ENCODE measurements around the gene KDM3A.

The KDM3A gene

DNA sequence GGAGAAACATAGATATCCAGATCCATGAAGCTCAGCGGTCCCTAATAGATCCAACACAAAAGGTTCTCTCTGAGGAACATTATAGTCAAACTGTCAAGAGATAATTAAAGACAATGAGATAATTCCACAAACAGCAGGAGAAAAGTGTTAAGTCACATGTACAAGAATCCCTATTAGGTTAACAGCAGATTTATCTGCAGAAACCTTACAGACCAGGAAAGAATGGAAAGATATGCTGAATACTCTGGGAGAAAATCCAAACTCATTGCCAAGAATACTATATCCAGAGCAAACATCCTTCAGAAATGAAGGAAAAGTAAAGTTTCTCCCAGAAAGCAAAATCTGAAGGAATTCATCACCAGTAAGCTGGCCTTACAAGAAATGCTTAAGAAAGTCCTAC, 10.8 kb upstream of the KDM3A start:
- DNase-seq (ENCODE audit: low read depth, low spot score), result no peak

DNA sequence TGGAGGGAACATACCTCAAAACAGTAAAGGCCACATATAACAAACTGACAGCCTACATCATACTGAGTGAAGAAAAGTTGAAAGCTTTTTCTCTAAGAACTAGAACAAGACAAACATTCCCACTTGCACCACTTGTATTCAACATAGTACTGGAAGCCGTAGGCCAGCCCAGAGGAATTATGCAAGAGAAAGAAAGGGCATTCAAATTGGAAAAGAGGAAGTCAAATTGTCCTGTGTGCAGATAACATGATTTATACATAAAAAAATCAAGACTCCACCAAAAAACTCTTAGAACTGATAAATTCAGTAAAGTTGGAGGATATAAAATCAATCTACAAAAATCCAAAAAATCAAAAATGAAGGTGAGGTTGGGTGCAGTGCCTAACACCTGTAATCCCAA, 8.0 kb upstream of the KDM3A start:
- DNase-seq (ENCODE audit: low read depth, low spot score), result no peak

DNA sequence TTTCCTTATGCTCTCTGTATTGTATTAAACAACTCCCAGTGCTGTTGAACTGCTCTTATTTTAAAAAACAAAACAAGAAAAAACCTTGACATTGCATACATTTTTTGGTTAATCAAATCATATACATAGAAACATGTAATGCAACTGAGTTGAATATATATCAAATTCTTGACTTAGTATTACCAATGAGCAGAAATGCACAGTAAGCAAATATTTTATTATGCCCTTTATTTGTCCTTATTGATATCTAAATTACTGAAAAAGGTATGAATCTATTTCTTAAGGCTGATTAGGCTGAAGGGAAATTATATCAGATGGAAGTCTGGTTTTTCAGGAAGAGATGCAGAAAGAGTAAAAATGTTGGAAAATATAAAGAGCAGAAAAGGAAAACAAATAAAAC, 6.9 kb upstream of the KDM3A start:
- DNase-seq (ENCODE audit: low read depth, low spot score), result no peak

DNA sequence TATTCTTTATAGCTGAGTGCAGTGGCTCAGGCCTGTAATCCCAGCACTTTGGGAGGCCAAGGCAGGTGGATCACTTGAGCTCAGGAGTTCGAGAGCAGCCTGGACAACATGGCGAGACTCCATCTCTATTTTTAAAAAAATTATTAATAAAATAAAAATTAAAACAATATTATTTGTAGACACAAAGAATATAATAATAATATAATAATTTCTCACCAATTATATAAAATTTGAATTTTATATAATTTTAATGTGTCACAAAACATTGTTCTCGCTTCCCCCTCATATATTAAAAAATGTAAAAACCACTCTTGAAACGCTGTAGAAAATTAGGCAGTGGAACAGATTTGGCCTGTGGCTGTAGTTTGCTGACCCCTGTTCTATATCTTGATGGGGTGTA, 5.6 kb upstream of the KDM3A start:
- no peak for DNase-seq (ENCODE audit: low read depth, low spot score)

DNA sequence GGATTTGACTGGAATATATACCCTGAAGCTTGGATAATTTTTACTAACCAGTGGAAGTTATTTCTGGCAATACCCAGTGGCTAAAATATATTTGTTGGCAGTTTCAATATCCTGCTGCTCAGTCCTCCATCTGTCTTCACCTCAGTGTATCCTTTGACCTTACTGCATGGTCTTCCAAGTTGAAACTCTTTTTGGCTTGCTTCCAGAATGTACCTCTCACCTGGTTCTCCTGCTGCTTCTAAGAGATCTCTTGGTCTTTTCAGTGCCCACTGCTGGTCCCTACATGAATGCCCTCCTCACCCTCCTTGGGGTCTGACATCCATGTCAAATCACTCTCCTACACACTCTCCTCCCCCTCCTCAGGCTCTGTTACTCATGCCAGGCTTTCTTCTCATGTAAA, 4.8 kb upstream of the KDM3A start:
- no peak for DNase-seq (ENCODE audit: low read depth, low spot score)

DNA sequence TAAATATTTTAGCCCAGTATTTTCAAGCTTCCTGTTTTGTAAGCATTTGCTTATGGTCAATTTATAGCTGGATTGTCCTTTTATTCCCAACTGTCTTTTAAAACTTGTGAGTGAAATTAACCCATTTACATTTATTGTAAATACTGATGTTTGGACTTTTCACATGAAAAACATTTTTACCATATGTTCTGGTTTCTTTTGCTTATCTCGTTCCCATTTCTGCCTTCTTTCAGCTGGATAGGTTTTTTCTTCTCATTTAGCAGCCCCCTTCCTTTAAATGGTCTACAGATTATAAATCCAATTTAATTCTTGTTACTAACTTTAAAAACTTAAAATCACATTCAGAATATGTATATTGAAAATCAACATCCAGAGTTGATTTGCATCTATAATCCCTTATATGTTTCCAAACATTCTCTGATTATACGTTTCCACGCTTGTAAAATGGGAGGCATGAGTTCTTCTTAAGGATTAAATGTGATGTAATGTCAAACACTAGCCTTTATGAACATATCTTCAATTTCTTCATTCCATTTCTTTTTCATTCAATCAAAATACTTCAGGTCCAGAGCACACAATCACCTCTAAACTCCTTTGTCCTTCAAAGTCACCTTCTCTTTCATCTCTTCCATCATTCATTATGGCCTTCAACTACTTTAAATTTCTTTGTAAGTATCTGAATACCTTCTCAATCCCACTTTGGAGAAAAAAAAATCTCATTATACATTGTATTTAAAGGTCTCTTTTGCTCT, 1.1 kb upstream of the KDM3A start:
- DNase-seq (ENCODE audit: low read depth, low spot score), result no peak

DNA sequence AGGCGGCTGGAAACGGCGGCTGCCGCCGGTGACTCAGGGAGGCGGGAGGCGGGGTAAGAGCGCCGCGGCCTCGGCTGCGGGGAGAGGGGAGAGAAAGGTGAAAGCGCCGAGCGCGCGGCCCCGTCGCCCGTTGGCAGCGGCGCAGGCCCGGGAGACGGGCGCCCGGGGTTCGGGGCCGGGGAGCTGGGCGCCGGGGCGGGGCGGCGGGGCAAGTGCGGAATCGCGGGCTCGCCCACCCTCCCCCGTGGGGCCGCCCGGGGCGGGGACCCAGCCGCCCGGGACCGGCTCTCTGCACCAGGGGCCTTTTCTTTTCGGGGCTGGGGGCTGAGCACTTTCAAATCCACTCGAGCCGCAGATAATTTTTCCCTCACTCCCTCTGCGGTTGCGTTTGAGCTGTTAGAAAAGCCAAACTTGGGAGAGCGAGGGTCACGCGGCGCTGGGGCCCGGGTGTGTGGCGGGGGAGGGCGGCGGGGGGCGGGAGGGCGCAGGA, 266 bp downstream of the KDM3A start:
- DNase-seq (ENCODE audit: low read depth, low spot score), result no peak

DNA sequence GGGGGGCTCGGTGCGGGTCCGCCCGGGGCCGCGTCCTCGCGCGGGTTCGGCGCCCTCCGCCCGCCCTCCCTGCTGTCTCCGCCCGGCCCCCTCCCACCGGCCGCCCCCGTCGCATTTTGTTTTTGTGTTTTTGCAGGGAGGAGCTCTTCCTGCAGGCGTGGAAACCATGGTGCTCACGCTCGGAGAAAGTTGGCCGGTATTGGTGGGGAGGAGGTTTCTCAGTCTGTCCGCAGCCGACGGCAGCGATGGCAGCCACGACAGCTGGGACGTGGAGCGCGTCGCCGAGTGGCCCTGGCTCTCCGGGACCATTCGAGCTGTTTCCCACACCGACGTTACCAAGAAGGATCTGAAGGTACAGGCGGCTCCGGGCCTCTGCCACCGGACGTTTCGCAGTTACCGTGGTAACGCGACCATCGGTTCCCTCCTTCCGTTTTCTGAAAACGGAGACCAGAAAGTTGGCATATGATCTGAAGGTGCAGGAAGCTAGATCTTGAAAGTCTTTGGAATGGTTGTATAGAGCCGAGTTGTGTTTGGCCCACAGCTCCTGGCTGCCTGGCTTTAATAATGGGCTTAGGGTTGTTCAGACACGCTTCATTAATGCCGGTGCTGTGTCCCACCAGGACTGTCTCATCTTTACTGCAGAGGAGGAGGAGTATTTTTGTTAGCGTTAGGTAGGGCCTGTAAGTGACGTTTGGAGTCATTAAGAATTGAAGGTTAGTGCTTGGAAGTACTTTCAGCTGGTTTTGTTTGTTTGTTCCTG, 891 bp downstream of the KDM3A start:
- DNase-seq (ENCODE audit: low read depth, low spot score), result peak; percentile 26

DNA sequence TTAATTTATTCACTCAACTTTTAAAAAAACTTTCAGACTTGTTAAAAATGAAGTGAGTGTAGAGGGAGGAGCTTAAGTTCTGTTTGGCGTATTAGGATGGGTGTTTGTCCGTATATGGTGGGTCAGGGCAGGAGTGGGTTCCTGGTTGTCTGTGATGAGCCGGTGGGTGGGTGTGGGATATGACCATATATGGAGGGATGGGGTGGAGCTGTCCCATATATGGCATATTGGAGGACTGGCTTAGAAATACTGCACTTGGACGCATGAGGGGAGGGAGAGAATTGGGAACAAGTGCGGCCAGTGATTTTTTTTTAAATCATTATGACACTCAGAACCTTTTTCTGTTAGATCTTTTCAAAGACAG, 1.5 kb downstream of the KDM3A start:
- DNase-seq (ENCODE audit: low read depth, low spot score), result peak; percentile 47

DNA sequence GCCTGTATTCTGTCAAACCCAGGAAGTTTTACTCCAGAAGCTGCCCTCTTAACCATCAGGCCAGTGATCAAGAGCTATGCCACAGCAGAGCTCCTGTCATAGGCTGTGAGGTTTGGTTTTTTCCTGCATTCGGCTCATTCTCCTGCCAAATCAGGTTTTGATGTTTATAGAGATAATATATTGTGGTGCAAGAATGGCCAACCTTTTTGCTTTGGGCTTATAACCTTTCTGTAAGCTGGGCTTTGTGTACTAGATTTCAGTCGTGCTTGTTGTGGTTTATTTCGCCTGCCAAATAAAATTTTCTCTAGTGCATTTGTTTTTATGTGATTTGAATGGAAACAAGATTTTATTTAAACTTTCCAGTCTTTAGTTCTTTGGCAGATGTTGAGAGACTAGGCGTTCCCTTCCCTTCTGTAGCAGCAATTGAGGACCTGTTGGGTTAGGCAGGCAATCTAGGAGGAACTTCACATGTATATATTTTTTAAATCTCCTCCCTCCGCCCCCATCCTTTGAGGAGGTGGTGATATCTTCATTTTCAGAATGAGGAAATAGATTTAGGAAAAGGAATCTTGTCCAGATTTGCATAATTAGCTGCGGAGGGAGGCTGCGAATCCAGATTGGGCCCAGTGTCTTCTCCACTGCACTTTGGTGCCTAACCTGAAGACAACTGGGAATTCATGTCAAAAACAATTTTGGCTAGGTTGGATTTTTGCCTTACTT, 2.6 kb downstream of the KDM3A start:
- no peak for DNase-seq (ENCODE audit: low read depth, low spot score)

DNA sequence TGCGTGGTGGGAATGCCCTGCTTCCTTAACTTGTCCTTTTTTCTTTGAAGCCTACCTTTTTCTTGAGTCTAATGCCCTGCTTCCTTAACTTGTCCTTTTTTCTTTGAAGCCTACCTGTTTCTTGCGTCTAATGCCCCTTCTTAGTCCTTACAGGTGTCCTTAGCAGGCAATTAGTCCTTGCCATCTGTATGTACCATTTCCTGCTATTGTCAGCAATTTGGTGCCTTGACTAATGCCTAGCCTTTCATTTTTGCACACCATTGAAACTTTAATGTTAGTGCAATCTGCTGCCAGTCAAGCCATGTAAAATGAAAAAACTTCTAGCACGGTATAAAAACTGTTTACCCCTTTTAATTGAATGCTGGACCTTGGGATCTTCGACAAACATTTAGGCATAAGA, 4.3 kb downstream of the KDM3A start:
- DNase-seq (ENCODE audit: low read depth, low spot score), result no peak

DNA sequence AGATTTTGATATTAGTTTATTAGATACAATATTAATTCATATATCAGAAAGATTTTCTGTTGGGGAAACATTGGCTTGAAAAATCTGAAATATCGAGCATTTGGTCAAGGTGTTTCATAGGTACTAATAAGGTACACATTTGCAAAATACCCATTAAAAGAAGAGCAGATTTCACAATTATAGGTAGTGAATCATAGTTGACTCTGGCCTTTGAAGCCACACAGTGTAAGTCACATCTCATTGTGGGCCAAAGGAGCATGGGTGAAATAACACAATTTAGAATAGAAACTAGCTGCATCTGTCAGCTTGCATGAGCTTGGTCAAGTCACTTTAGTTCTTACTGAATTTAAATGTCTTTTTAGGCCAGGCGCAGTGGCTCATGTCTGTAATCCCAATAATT, 4.9 kb downstream of the KDM3A start:
- no peak for DNase-seq (ENCODE audit: low read depth, low spot score)

DNA sequence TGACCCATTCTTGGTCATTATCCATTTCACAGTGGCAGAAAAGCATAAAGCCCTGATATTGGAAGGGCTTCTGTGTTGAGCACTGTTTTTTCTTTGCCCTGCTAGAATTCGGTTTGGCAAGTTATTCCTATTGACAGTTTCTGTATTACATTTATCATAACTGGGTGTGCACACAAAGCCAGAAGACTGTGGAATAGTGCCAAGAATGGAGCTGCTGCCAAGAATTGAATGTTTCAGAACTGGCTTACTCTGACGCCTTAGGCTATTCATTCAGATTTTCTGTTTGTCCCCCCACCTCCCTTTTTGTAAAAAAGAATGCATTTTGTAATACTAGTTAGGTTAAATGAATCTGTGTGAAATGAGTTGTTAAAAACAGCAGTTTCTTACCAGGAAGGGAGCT, 12.7 kb downstream of the KDM3A start:
- no peak for DNase-seq (ENCODE audit: low read depth, low spot score)

DNA sequence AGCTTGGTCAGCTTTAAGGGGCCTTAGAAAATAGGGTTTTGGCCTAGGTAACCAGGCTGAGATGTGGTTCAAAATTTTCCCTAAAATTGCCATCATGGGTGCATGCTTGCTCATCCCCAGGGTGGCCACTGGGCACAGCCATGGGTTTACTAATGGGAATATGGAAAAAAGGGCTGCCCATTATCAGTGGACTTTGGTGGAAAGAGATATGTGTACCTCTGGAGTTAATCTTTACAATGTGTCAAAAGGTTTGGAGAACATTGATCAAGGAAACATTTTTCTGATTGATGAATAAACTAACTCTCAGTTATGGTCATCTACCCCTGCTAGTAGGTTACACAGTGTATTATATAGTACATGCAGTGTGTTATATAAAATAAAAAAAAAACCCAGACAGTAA, 13.1 kb downstream of the KDM3A start:
- no peak for DNase-seq (ENCODE audit: low read depth, low spot score)

DNA sequence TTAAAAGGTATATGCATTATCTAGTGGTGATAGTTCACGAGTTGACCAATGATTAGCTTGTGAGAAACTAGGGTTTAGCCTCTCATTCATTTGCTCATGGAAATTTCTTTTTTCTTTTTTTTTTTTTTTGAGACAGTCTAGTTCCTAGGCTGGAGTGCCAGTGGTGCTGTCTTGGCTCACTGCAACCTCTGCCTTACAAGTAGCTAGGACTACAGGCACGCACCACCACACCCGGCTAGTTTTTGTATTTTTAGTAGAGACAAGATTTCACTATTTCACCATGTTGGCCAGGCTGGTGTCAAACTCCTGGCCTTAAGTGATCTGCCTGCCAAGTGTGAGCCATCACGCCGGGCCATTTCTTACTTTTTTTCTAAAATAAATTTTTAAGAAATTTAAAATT, 14.0 kb downstream of the KDM3A start:
- no peak for DNase-seq (ENCODE audit: low read depth, low spot score)

DNA sequence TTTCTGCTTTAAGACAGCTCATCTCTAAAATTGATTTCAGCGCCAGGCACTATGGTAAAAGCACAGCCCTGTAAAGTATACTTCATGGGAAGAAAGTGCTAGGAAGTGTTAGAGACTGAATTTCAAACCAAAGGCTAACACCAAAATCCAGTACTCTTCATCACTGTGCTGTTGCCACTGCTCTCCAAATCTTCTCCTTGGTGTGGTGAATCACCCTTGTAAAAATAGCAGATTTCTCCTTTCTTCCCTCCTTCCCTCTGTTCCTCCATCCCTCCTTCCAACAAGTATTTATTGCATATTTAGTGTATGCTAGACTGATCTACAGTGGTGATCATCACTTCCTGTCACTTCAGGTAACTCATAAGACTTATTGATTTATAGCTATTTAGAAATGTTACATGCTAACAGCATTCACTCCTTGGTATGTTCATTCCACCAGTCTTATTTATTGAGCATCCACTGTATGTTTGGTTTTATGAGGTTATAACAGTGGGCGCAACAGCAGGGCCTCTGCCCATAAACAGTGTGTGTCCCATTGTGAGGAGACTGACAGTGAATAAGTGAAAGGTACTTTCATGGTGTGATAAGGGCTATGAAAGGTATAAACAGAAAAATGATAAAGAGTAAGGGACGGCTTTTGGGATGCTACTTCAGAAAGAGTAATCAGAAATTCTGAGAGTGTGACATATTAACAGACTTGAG, 20.0 kb downstream of the KDM3A start:
- DNase-seq (ENCODE audit: low read depth, low spot score), result no peak

DNA sequence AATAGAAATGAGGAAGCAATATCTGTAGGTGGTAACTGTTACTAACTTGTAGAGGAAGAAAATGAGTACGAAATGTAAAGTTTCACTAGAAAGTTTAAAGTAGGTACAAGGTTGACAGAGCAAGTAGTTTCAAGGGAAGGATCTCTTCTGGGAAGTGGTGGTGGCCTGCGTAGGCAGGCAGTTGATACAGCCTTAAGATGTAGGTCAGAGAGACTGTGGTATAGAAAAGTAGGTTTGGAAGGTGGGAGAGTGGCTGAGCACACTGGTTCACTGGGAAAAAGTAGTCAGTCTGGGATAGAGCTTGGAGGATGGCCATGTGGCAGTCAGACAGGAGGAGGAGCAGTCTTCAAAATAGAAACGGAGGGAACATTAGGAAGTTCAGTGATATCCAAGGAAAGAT, 23.5 kb downstream of the KDM3A start:
- no peak for DNase-seq (ENCODE audit: low read depth, low spot score)

DNA sequence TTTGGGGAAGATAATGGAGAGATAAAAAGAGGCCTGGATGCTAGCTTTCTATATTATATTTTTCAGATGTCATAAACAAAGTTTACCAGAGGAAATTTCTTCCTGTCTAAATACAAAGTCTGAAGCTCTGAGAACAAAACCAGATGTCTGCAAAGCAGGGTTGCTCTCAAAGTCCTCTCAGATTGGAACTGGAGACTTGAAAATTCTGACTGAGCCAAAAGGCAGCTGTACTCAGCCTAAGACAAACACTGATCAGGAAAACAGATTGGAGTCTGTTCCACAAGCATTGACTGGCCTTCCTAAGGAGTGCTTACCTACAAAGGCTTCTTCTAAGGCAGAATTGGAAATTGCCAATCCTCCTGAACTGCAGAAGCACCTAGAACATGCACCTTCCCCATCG, 25.1 kb downstream of the KDM3A start:
- DNase-seq (ENCODE audit: low read depth, low spot score), result no peak

DNA sequence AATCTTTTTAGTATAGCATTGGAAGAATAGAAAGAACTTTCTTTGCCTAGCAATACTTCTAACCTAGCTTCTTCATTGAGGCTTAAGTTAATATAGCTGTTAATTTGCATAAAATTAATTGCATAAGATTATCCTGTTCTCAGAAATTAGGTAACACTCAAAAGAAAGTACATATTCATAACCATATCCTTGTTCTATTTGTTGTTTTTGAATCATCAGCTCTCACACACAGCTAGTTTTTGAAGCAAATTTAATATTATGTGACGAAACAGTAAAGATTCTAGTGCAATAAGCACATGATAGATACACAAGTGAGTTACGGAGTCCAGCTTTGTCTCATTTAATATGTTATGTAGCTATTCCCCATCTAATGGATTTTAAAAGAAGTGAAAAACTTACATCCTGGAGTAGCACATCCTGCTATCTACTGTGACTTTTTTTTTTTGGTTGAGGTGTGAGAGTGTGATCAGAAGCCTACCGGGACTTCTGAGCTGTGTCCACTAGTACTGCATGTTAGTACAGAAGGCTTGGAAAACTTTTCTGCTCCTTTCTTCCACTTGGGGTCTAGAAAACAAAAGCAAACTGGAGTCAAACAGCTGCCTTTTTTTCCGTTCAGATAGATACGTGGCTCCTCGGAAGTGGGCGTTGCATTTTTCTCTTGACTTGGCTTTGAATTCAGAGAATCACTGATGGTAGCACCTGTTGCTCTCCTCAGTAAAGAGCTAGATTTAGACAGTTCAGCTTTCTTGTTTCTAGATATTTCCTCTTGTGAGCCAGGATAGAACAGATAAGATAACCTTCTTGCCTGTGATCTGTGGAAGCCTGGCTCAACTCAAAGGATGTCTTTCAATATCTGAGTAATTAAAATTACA, 27.2 kb downstream of the KDM3A start:
- DNase-seq (ENCODE audit: low read depth, low spot score), result peak; percentile 3

DNA sequence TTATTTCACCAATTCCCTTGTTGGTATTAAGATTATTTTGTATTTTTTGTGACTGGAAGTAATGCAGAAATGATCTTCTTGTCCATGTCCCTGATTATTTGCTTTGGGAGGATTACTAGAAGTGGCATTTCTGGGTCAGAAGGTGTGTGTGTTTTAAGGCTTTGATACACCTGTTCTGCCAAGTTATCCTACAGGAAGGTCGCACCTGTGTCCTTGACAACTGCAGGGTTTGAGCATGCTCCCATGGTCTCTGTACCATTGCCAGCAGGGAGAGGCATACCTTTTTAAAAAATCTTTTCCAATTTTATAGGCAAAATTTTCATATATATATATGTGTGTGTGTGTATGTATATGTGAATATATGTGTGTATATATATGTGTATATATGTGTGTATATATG, 29.7 kb downstream of the KDM3A start:
- DNase-seq (ENCODE audit: low read depth, low spot score), result no peak

DNA sequence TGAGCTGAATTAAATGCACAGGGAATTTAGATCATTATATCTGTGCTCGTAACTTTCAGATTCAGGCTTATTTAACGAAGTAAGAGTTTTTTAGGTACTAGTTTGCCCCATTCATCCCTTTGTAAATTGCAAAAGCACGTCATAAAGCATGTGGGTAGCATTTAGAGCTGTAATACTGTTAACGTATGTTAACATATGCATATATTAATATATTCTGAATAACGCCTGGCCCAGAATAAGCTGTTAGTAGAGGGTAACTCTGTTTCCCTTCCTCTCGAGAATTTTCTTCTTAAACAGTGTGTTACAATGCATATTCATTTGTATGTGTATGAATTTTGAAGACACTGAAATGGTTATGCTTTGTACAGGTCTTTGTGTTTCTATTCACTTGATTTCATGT, 30.5 kb downstream of the KDM3A start:
- no peak for DNase-seq (ENCODE audit: low read depth, low spot score)
